Measurements from ENCODE around the gene DNAH8. TPM values are rescaled to one million over a fixed set of nuclear protein-coding genes. Genes with fewer than 3 reads are reported as not detected.

Gene DNAH8
- total RNA-seq, 1 donor from 2014 or later: not detected

GRCh38 chr6:38782616-38783015, 67.5 kb downstream of the DNAH8 start:
- H3K4me3 ChIP-seq (ENCODE audit: low read depth, low read length): no peak overlapping the region
- TF ChIP-seq CTCF (conservative IDR thresholded peaks at IDR 0.05; ENCODE audit: low read depth, low read length): no peak
- DNase-seq (ENCODE audit: low read depth): no peak

GRCh38 chr6:38783443-38784228, 68.5 kb downstream of the DNAH8 start:
- no peak overlapping the region for H3K4me3 ChIP-seq (ENCODE audit: low read depth, low read length)
- DNase-seq (ENCODE audit: low read depth): no peak
- TF ChIP-seq CTCF (conservative IDR thresholded peaks at IDR 0.05; ENCODE audit: low read depth, low read length): no peak

GRCh38 chr6:38784506-38785235, 69.6 kb downstream of the DNAH8 start:
- DNase-seq (ENCODE audit: low read depth): no peak
- TF ChIP-seq CTCF (conservative IDR thresholded peaks at IDR 0.05; ENCODE audit: low read depth, low read length): no peak
- no peak overlapping the region for H3K4me3 ChIP-seq (ENCODE audit: low read depth, low read length)

GRCh38 chr6:38786486-38786885, 71.4 kb downstream of the DNAH8 start:
- TF ChIP-seq CTCF (conservative IDR thresholded peaks at IDR 0.05; ENCODE audit: low read depth, low read length): no peak
- DNase-seq (ENCODE audit: low read depth): no peak
- no peak overlapping the region for H3K4me3 ChIP-seq (ENCODE audit: low read depth, low read length)

GRCh38 chr6:38789256-38789655, 74.1 kb downstream of the DNAH8 start:
- no peak for DNase-seq (ENCODE audit: low read depth)
- no peak overlapping the region for H3K4me3 ChIP-seq (ENCODE audit: low read depth, low read length)
- no peak for TF ChIP-seq CTCF (conservative IDR thresholded peaks at IDR 0.05; ENCODE audit: low read depth, low read length)

GRCh38 chr6:38792356-38792755, 77.2 kb downstream of the DNAH8 start:
- H3K4me3 ChIP-seq (ENCODE audit: low read depth, low read length): no peak overlapping the region
- no peak for TF ChIP-seq CTCF (conservative IDR thresholded peaks at IDR 0.05; ENCODE audit: low read depth, low read length)
- DNase-seq (ENCODE audit: low read depth): no peak
